ENCODE data around the gene CRMP1.

DNA sequence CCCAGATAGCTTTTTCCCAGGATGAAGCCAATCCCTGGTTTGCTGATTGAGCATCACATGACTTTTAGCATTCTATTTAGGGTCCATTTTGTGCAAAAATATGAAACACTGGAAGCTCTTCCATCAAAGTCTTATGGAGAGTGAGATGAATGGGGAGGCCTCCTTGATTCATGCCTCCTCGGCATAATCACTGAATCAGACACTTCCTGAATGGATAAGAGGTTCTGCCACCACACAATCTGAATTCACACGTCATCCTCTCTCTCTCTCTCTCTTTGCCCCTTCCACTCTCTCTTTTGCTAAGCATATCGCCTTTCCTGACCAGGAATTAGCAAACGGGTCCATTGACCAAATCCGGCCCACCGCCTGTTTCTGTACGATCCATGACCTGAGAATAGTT lies 68.7 kb downstream of the CRMP1 start:
- TF ChIP-seq, protein P1, sequence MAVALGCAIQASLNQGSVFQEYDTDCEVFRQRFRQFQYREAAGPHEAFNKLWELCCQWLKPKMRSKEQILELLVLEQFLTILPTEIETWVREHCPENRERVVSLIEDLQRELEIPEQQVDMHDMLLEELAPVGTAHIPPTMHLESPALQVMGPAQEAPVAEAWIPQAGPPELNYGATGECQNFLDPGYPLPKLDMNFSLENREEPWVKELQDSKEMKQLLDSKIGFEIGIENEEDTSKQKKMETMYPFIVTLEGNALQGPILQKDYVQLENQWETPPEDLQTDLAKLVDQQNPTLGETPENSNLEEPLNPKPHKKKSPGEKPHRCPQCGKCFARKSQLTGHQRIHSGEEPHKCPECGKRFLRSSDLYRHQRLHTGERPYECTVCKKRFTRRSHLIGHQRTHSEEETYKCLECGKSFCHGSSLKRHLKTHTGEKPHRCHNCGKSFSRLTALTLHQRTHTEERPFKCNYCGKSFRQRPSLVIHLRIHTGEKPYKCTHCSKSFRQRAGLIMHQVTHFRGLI (CRISPR knock-in tag; IDR thresholded peaks at IDR 0.05) = no peak
- TF ChIP-seq FIP1L1 (IDR thresholded peaks at IDR 0.05; ENCODE audit: low read depth, low read length, poor library complexity, severe bottlenecking) (no peak), RBM25 (IDR thresholded peaks at IDR 0.05; ENCODE audit: low read depth, low read length, severe bottlenecking) (no peak)
